Measurements from ENCODE around the gene NUP88.

GRCh38 chr17:5352681-5353289, 66.7 kb downstream of the NUP88 start:
- TF ChIP-seq POLR2AphosphoS5 (IDR thresholded peaks at IDR 0.05; ENCODE audit: low read depth, low read length), result no peak
- no peak for TF ChIP-seq POLR2A (IDR thresholded peaks at IDR 0.05; ENCODE audit: low read depth, low read length)
- TF ChIP-seq POU2F2 (IDR thresholded peaks at IDR 0.05; ENCODE audit: low read depth, low read length), result no peak
- no peak for TF ChIP-seq TAF1 (IDR thresholded peaks at IDR 0.05; ENCODE audit: low read depth, low read length)
- TF ChIP-seq SPI1 (IDR thresholded peaks at IDR 0.05; ENCODE audit: low read depth, low read length), result no peak
